ENCODE results near the gene ABI3.

- no peak for TF ChIP-seq CTCF (conservative IDR thresholded peaks at IDR 0.05; ENCODE audit: low read depth, low read length)
- no peak for TF ChIP-seq EZH2 (IDR thresholded peaks at IDR 0.05; ENCODE audit: low read length, unreplicated experiment)
These were observed 23.2 kb upstream of the ABI3 start for GRCh38 chr17:49187301-49187700.

Measured in PC-3 (cell line).